ENCODE results near the gene IRF6. TPM values are rescaled to one million over a fixed set of nuclear protein-coding genes. Genes with fewer than 3 reads are reported as not detected.

IRF6 gene
- total and polyA plus RNA-seq, 2 donors (not counting 1 experiment from before 2014, with no cell fraction given) = 0.66 to 1.00 TPM

- TF ChIP-seq CTCF (conservative IDR thresholded peaks at IDR 0.05 in 1 of 2, IDR thresholded peaks at IDR 0.05 in 1 of 2; ENCODE audit: low read depth in 1 of 2, low read length in 2 of 2) = no peak
- Histone ChIP-seq H3K9me3 (ENCODE audit: control insufficient read depth, insufficient read depth, low read depth, low read length) (no peaks in the 10 kb centered on the region), H2AFZ (ENCODE audit: low read length) (no peak overlapping the region), H3K4me1 (ENCODE audit: control insufficient read depth, extremely low read depth, insufficient read depth, low read length) (peaks cover 8% of the 10 kb centered on the region), H3K9ac (ENCODE audit: insufficient read depth, low read length) (no peak overlapping the region), H3K27me3 (ENCODE audit: control insufficient read depth, insufficient read depth, low read length) (no peaks in the 10 kb centered on the region), H3K4me2 (ENCODE audit: extremely low read depth, insufficient read depth, low read length) (no peak overlapping the region), H3K36me3 (ENCODE audit: control insufficient read depth, insufficient read depth, low read length) (no peaks in the 10 kb centered on the region), H3K4me3 (replicated peaks in 1 of 4; ENCODE audit: control extremely low read depth in 1 of 4, insufficient read depth in 1 of 4, low read depth in 3 of 4, low read length in 4 of 4) (no peak overlapping the region), H4K20me1 (ENCODE audit: control insufficient read depth, extremely low read depth, insufficient read depth, low read length) (no peaks in the 10 kb centered on the region), H3K27ac (ENCODE audit: insufficient read depth, low read length) (no peak overlapping the region), H3K79me2 (ENCODE audit: control insufficient read depth, insufficient read depth, low read length) (no peaks in the 10 kb centered on the region)
- no peak for DNase-seq (ENCODE audit: low read depth in 2 of 2)
Observed at GRCh38 chr1:209774592-209774991, 31.4 kb downstream of the IRF6 start.

- Histone ChIP-seq H3K9me3 (ENCODE audit: control insufficient read depth, insufficient read depth, low read depth, low read length) (no peaks in the 10 kb centered on the region), H3K36me3 (ENCODE audit: control insufficient read depth, insufficient read depth, low read length) (no peaks in the 10 kb centered on the region), H3K79me2 (ENCODE audit: control insufficient read depth, insufficient read depth, low read length) (no peaks in the 10 kb centered on the region), H3K4me3 (replicated peaks in 1 of 4; ENCODE audit: control extremely low read depth in 1 of 4, insufficient read depth in 1 of 4, low read depth in 3 of 4, low read length in 4 of 4) (no peak overlapping the region), H3K4me2 (ENCODE audit: extremely low read depth, insufficient read depth, low read length) (no peak overlapping the region), H4K20me1 (ENCODE audit: control insufficient read depth, extremely low read depth, insufficient read depth, low read length) (no peaks in the 10 kb centered on the region), H3K27ac (ENCODE audit: insufficient read depth, low read length) (no peak overlapping the region), H2AFZ (ENCODE audit: low read length) (no peak overlapping the region), H3K27me3 (ENCODE audit: control insufficient read depth, insufficient read depth, low read length) (no peaks in the 10 kb centered on the region), H3K9ac (ENCODE audit: insufficient read depth, low read length) (no peak overlapping the region), H3K4me1 (ENCODE audit: control insufficient read depth, extremely low read depth, insufficient read depth, low read length) (peaks cover 17% of the 10 kb centered on the region)
- TF ChIP-seq CTCF (conservative IDR thresholded peaks at IDR 0.05 in 1 of 2, IDR thresholded peaks at IDR 0.05 in 1 of 2; ENCODE audit: low read depth in 1 of 2, low read length in 2 of 2) (no peak), EZH2 (IDR thresholded peaks at IDR 0.05; ENCODE audit: low read length, missing control alignments) (no peak)
- DNase-seq (ENCODE audit: low read depth in 2 of 2) = no peak
Observed at GRCh38 chr1:209772126-209772525, 33.8 kb downstream of the IRF6 start.

GRCh38 chr1:209770636-209771415 is 35.1 kb downstream of the IRF6 start:
- no peaks in the 10 kb centered on the region for H3K79me2 ChIP-seq (ENCODE audit: control insufficient read depth, insufficient read depth, low read length)
- H4K20me1 ChIP-seq (ENCODE audit: control insufficient read depth, extremely low read depth, insufficient read depth, low read length) = no peaks in the 10 kb centered on the region
- no peak for DNase-seq (ENCODE audit: low read depth in 2 of 2)
- no peaks in the 10 kb centered on the region for H3K36me3 ChIP-seq (ENCODE audit: control insufficient read depth, insufficient read depth, low read length)
- no peak overlapping the region for H3K4me2 ChIP-seq (ENCODE audit: extremely low read depth, insufficient read depth, low read length)
- no peak overlapping the region for H3K4me3 ChIP-seq (replicated peaks in 1 of 4; ENCODE audit: control extremely low read depth in 1 of 4, insufficient read depth in 1 of 4, low read depth in 3 of 4, low read length in 4 of 4)
- no peaks in the 10 kb centered on the region for H3K27me3 ChIP-seq (ENCODE audit: control insufficient read depth, insufficient read depth, low read length)
- H3K9ac ChIP-seq (ENCODE audit: insufficient read depth, low read length) = no peak overlapping the region
- TF ChIP-seq CTCF (conservative IDR thresholded peaks at IDR 0.05 in 1 of 2, IDR thresholded peaks at IDR 0.05 in 1 of 2; ENCODE audit: low read depth in 1 of 2, low read length in 2 of 2) (no peak), EZH2 (IDR thresholded peaks at IDR 0.05; ENCODE audit: low read length, missing control alignments) (no peak)
- no peak overlapping the region for H2AFZ ChIP-seq (ENCODE audit: low read length)
- H3K9me3 ChIP-seq (ENCODE audit: control insufficient read depth, insufficient read depth, low read depth, low read length) = no peaks in the 10 kb centered on the region
- H3K27ac ChIP-seq (ENCODE audit: insufficient read depth, low read length) = no peak overlapping the region
- peaks cover 17% of the 10 kb centered on the region for H3K4me1 ChIP-seq (ENCODE audit: control insufficient read depth, extremely low read depth, insufficient read depth, low read length)

All from fibroblast of lung (primary cell).